Nephron progenitor cell (in vitro differentiated cells): ENCODE results near the gene ANO5.
A peak's percentile ranks its signal among the peaks of the same experiment; 100 is the strongest.

ENCODE experiments used
- DNase-seq: peaks from one replicate; pipeline ENCODE4 v3.0.0; 2021
- H3K27ac Mint-ChIP-seq: 2 replicates; pipeline ENCODE4 v1.8.0; 2021; ENCODE audit warnings: mild to moderate bottlenecking, moderate library complexity, mixed read lengths
- H3K27me3 Mint-ChIP-seq: 2 replicates; pipeline ENCODE4 v1.8.0; 2021; ENCODE audit warnings: mild to moderate bottlenecking, low read depth, mixed read lengths; ENCODE audit not compliant: poor library complexity
- H3K36me3 Mint-ChIP-seq: 2 replicates; pipeline ENCODE4 v1.8.0; 2021; ENCODE audit warnings: low read depth, mixed read lengths
- H3K4me1 Mint-ChIP-seq: 2 replicates; pipeline ENCODE4 v1.8.0; 2021; ENCODE audit warnings: mixed read lengths
- H3K4me3 Mint-ChIP-seq: 2 replicates; pipeline ENCODE4 v1.8.0; 2021; ENCODE audit warnings: mild to moderate bottlenecking, moderate library complexity, mixed read lengths
- H3K9me3 Mint-ChIP-seq: 2 replicates; pipeline ENCODE4 v1.8.0; 2021; ENCODE audit warnings: mild to moderate bottlenecking, moderate library complexity, mixed read lengths
- CTCF ChIP-seq: fragments of 200-600 bp; sonication (generic); IDR thresholded peaks from 2 replicates; pipeline ENCODE4 v1.5.0; 2021; ENCODE audit warnings: antibody characterized with exemption

ANO5 gene

GRCh38 chr11:22180131-22180530, 12.8 kb upstream of the ANO5 start:
- no peak for DNase-seq
- no peak overlapping the region for H3K27ac Mint-ChIP-seq
- H3K36me3 Mint-ChIP-seq: no peaks in the 10 kb centered on the region
- H3K4me3 Mint-ChIP-seq: no peak overlapping the region
- H3K4me1 Mint-ChIP-seq: no peaks in the 10 kb centered on the region
- peaks cover 15% of the 10 kb centered on the region for H3K27me3 Mint-ChIP-seq
- TF ChIP-seq CTCF: no peak
- no peaks in the 10 kb centered on the region for H3K9me3 Mint-ChIP-seq

GRCh38 chr11:22189660-22190059, 3.2 kb upstream of the ANO5 start:
- DNase-seq: no peak
- Mint-ChIP-seq H3K4me3 (no peak overlapping the region), H3K27ac (no peak overlapping the region), H3K36me3 (no peaks in the 10 kb centered on the region), H3K9me3 (no peaks in the 10 kb centered on the region), H3K4me1 (peaks cover 18% of the 10 kb centered on the region), H3K27me3 (peaks cover 78% of the 10 kb centered on the region)
- no peak for TF ChIP-seq CTCF

- peak overlapping the region; percentile 48 for H3K4me3 Mint-ChIP-seq
- TF ChIP-seq CTCF: no peak
- H3K27ac Mint-ChIP-seq: no peak overlapping the region
- no peaks in the 10 kb centered on the region for H3K9me3 Mint-ChIP-seq
- no peaks in the 10 kb centered on the region for H3K36me3 Mint-ChIP-seq
- H3K4me1 Mint-ChIP-seq: peaks cover 18% of the 10 kb centered on the region
- no peak for DNase-seq
- peaks cover 82% of the 10 kb centered on the region for H3K27me3 Mint-ChIP-seq
These were observed 1.9 kb upstream of the ANO5 start for GRCh38 chr11:22190827-22191463.

GRCh38 chr11:22192289-22192641, 620 bp upstream of the ANO5 start:
- H3K27ac Mint-ChIP-seq: no peak overlapping the region
- no peak for DNase-seq
- peaks cover 76% of the 10 kb centered on the region for H3K27me3 Mint-ChIP-seq
- no peaks in the 10 kb centered on the region for H3K9me3 Mint-ChIP-seq
- peaks cover 18% of the 10 kb centered on the region for H3K4me1 Mint-ChIP-seq
- no peaks in the 10 kb centered on the region for H3K36me3 Mint-ChIP-seq
- peak; percentile 16 for TF ChIP-seq CTCF
- H3K4me3 Mint-ChIP-seq: peak overlapping the region; percentile 97

GRCh38 chr11:22193348-22194051, 615 bp downstream of the ANO5 start:
- peaks cover 18% of the 10 kb centered on the region for H3K4me1 Mint-ChIP-seq
- TF ChIP-seq CTCF: no peak
- H3K27me3 Mint-ChIP-seq: peaks cover 67% of the 10 kb centered on the region
- peak overlapping the region; percentile 97 for H3K4me3 Mint-ChIP-seq
- H3K9me3 Mint-ChIP-seq: no peaks in the 10 kb centered on the region
- peak; percentile 46 for DNase-seq
- H3K36me3 Mint-ChIP-seq: no peaks in the 10 kb centered on the region
- no peak overlapping the region for H3K27ac Mint-ChIP-seq

GRCh38 chr11:22194306-22194705, 1.4 kb downstream of the ANO5 start:
- no peaks in the 10 kb centered on the region for H3K36me3 Mint-ChIP-seq
- DNase-seq: no peak
- no peak overlapping the region for H3K27ac Mint-ChIP-seq
- H3K4me3 Mint-ChIP-seq: peak overlapping the region; percentile 97
- TF ChIP-seq CTCF: no peak
- H3K27me3 Mint-ChIP-seq: peaks cover 68% of the 10 kb centered on the region
- no peaks in the 10 kb centered on the region for H3K9me3 Mint-ChIP-seq
- H3K4me1 Mint-ChIP-seq: peaks cover 18% of the 10 kb centered on the region
